GM12878 (cell line): ENCODE results near the gene CUEDC1. TPM values are rescaled to one million over a fixed set of nuclear protein-coding genes. Genes with fewer than 3 reads are reported as not detected.

ENCODE experiments used
- ATAC-seq: fragments of 200-7000 bp; cut with Tn5 transposase; 3 replicates; pipeline ENCODE4 v1.9.1; 2020; ENCODE audit warnings: mild to moderate bottlenecking, moderate library complexity
- BruUV-seq: library from RNA; stranded (reverse); fragments of 400-500 nt; replicated peaks from 2 replicates; lab custom pipeline; 2021; lab: Mats Ljungman, UMichigan
- CTCF ChIA-PET: fragments of 300-600 bp; sonication (Branson Sonifier 250); formaldehyde crosslinking; extraction: SDS; loops from one replicate; lab custom pipeline; 2021; ENCODE audit warnings: inconsistent platforms; lab: Yijun Ruan, JAX
- POLR2A ChIA-PET: fragments of 350-600 bp; formaldehyde crosslinking; extraction: SDS; loops from one replicate; lab custom pipeline; 2021; ENCODE audit warnings: inconsistent platforms; lab: Charles Lee
- RAD21 ChIA-PET: fragments of 300-600 bp; sonication (Branson Sonifier 250); formaldehyde crosslinking; loops from one replicate; lab custom pipeline; 2023; ENCODE audit warnings: antibody characterized with exemption; ENCODE audit not compliant: unreplicated experiment; lab: Charles Lee
- SMC1A ChIA-PET: fragments of 300-600 bp; sonication (Branson Sonifier 250); formaldehyde crosslinking; loops from one replicate; lab custom pipeline; 2023; ENCODE audit not compliant: unreplicated experiment, uncharacterized antibody; lab: Charles Lee
- DNase-seq: peaks from one replicate; pipeline ENCODE4 v3.0.0-alpha.2; 2011; ENCODE audit warnings: low read depth, low spot score
- FAIRE-seq: peaks from 3 replicates; lab custom pipeline; 2011; peaks lifted over from hg19 to GRCh38; lab: Jason Lieb, UNC
- H2AFZ ChIP-seq: 2 replicates; pipeline ENCODE4 v1.6.0; 2011; ENCODE audit warnings: low read depth, low read length, control low read depth; ENCODE audit not compliant: control insufficient read depth
- H3K27ac ChIP-seq: 2 replicates; pipeline ENCODE4 v1.5.1; 2011; ENCODE audit warnings: control low read depth; ENCODE audit not compliant: control insufficient read depth, insufficient read depth
- H3K27me3 ChIP-seq, 2 experiments: replicated peaks in 1 of 2; 2 replicates each; pipeline versions ENCODE4 v1.6.0 to v1.6.1; 2011; ENCODE audit warnings: low read length in 1 of 2; ENCODE audit not compliant: control insufficient read depth in 2 of 2, insufficient read depth in 2 of 2
- H3K36me3 ChIP-seq, 2 experiments: 2 replicates each; pipeline ENCODE4 v1.5.1; 2011; ENCODE audit warnings: low read length in 1 of 2; ENCODE audit not compliant: control insufficient read depth in 2 of 2, insufficient read depth in 2 of 2
- H3K4me1 ChIP-seq: 2 replicates; pipeline ENCODE4 v1.6.1; 2011; ENCODE audit warnings: mild to moderate bottlenecking, low read length, moderate library complexity, mixed read lengths; ENCODE audit not compliant: control insufficient read depth, insufficient read depth
- H3K4me2 ChIP-seq: 2 replicates; pipeline ENCODE4 v1.6.0; 2011; ENCODE audit warnings: control low read depth; ENCODE audit not compliant: control insufficient read depth, insufficient read depth
- H3K4me3 ChIP-seq: fragments of 200-600 bp; sonication (generic); 2 replicates; pipeline ENCODE4 v1.5.1; 2016
- H3K79me2 ChIP-seq: 2 replicates; pipeline ENCODE4 v1.6.0; 2011; ENCODE audit warnings: low read length; ENCODE audit not compliant: control insufficient read depth, insufficient read depth
- H3K9ac ChIP-seq: 2 replicates; pipeline ENCODE4 v1.8.0; 2011; ENCODE audit warnings: low read length, control low read depth, mixed read lengths; ENCODE audit not compliant: control insufficient read depth, insufficient read depth
- H3K9me3 ChIP-seq: replicated peaks from 3 replicates; pipeline ENCODE4 v1.5.1; 2011; ENCODE audit warnings: mild to moderate bottlenecking, low read length; ENCODE audit not compliant: control insufficient read depth, insufficient read depth
- H4K20me1 ChIP-seq: 2 replicates; pipeline ENCODE4 v1.6.0; 2011; ENCODE audit not compliant: control insufficient read depth, insufficient read depth
- HDAC6 ChIP-seq: fragments of 200-600 bp; sonication (generic); IDR thresholded peaks from one replicate; pipeline ENCODE4 v1.8.0; 2017; ENCODE audit warnings: antibody characterized with exemption; ENCODE audit not compliant: unreplicated experiment
- KAT2A ChIP-seq: conservative IDR thresholded peaks from 2 replicates; pipeline ENCODE4 v1.6.1; 2011; ENCODE audit warnings: low read depth, low read length; ENCODE audit not compliant: control insufficient read depth
- KLF5 ChIP-seq: fragments of 450-650 bp; IDR thresholded peaks from 2 replicates; pipeline ENCODE4 v1.6.1; 2014; ENCODE audit warnings: mild to moderate bottlenecking; ENCODE audit not compliant: partially characterized antibody
- NFYB ChIP-seq: IDR thresholded peaks from 2 replicates; pipeline ENCODE4 v1.6.1; 2011; ENCODE audit warnings: low read depth, mild to moderate bottlenecking, low read length, improper control_type of control experiment, moderate library complexity; ENCODE audit not compliant: insufficient read depth
- PKNOX1 ChIP-seq: fragments of 450-650 bp; IDR thresholded peaks from 2 replicates; pipeline ENCODE4 v1.6.1; 2016; ENCODE audit warnings: mild to moderate bottlenecking
- REST ChIP-seq: IDR thresholded peaks from 2 replicates; pipeline ENCODE4 v1.6.1; 2012; ENCODE audit warnings: mild to moderate bottlenecking, low read depth, low read length
- SIN3A ChIP-seq: IDR thresholded peaks from 2 replicates; pipeline ENCODE4 v1.6.1; 2012; ENCODE audit warnings: low read depth, low read length, improper control_type of control experiment
- TAF1 ChIP-seq: IDR thresholded peaks from 2 replicates; pipeline ENCODE4 v1.6.1; 2011; ENCODE audit warnings: mild to moderate bottlenecking, low read depth, low read length, borderline replicate concordance
- WGBS: methylation state at CpG from one replicate; pipeline ENCODE4 v1.1.6; 2016; ENCODE audit warnings: low lambda C conversion rate; ENCODE audit not compliant: insufficient replicate concordance, insufficient coverage; ENCODE audit errors: missing lambda C conversion rate; 5-methylcytosine and 5-hydroxymethylcytosine counted together
- in situ Hi-C: fragments of 300-500 bp; cut with MboI; formaldehyde crosslinking; loops from 9 replicates; pipeline ENCODE4 v1.14.3; 2018; ENCODE audit warnings: mixed read lengths
- intact Hi-C: fragments of 100-400 bp; cut with micrococcal nuclease; formaldehyde crosslinking; loops from one replicate; pipeline ENCODE4 v1.14.2; 2022; ENCODE audit not compliant: unreplicated experiment
- polyA plus RNA-seq, 11 experiments: library from polyadenylated mRNA; depleted of rRNA in 4 of 11; unstranded in 6 of 11; stranded (reverse) in 5 of 11; fragments of >200 nt; fragmentation: Nextera tagmentation in 4 of 11; fragmentation: Illumina TruSeq in 1 of 11; extraction: Ambion mirVana in 4 of 11; extraction: Trizol in 1 of 11; gene quantifications; 1 replicate in 1 of 11; 2 replicates in 10 of 11; pipeline versions ENCODE4 v1.2.1 to v1.2.3, GENCODE V29; 2011 to 2016; ENCODE audit warnings: inconsistent platforms in 2 of 11, missing spikeins in 2 of 11, low read depth in 1 of 11
- small RNA-seq: library from RNA; depleted of rRNA; stranded (forward); fragments of <200 nt; gene quantifications from one replicate; pipeline ENCODE3, GENCODE V24; 2014
- total RNA-seq, 4 experiments: library from RNA; depleted of rRNA in 3 of 4; stranded (reverse); fragments of >200 nt in 3 of 4; fragmentation: Illumina TruSeq in 1 of 4; extraction: Trizol in 1 of 4; gene quantifications; 2 replicates each; pipeline versions ENCODE4 v1.2.1 to v1.2.3, GENCODE V29; 2013 to 2021

CUEDC1 gene
- total and polyA plus RNA-seq, 10 of the 15 experiments (the other 5 are each of a cell fraction or from before 2014, with no cell fraction given), result 0.24 to 7.4 (median 1.8) TPM

- no peaks in the 10 kb centered on the region for H4K20me1 ChIP-seq
- in situ Hi-C loops, result no loop called here
- 40% methylated on average over 8 of the region's 8 CpGs for WGBS
- FAIRE-seq (no peak), ATAC-seq (no peak), DNase-seq (no peak)
- no TSS peak for BruUV-seq
- no peaks in the 10 kb centered on the region for H3K4me1 ChIP-seq
- POLR2A ChIA-PET, result interaction anchor here (1.4 kb wide), 1 partner anchor 12 kb away, joined by 4 read pairs; no protein-coding TSS in a partner anchor
- no peaks in the 10 kb centered on the region for H3K9me3 ChIP-seq
- H3K9ac ChIP-seq, result no peak overlapping the region
- CTCF ChIA-PET, result interaction anchor here (0.6 to 1.1 kb wide), 4 partner anchors 21 to 791 kb away, joined by 3 to 6 read pairs (median 3); no protein-coding TSS in a partner anchor
- no peak overlapping the region for H3K4me3 ChIP-seq
- H2AFZ ChIP-seq, result no peak overlapping the region
- H3K27me3 ChIP-seq, result peaks cover 2 to 12% of the 10 kb centered on the region in 2 experiments
- H3K4me2 ChIP-seq, result no peak overlapping the region
- no peaks in the 10 kb centered on the region for H3K79me2 ChIP-seq
- H3K27ac ChIP-seq, result no peak overlapping the region
- SMC1A ChIA-PET, result interaction anchor here (0.9 to 1.5 kb wide), 2 partner anchors 15 to 22 kb away, joined by 4 read pairs; no protein-coding TSS in a partner anchor
- RAD21 ChIA-PET, result no interaction called here
- intact Hi-C loops, result no loop called here
- H3K36me3 ChIP-seq, result no peaks in the 10 kb centered on the region
- TF ChIP-seq HDAC6 (no peak), KAT2A (no peak), SIN3A (no peak), PKNOX1 (no peak), TAF1 (no peak), NFYB (0 out of 2 replicates have a peak, but pooled peaks have one; percentile 30), KLF5 (no peak), REST (no peak)
- TF ChIP-seq, all 136 proteins: peak for 1
Observed at GRCh38 chr17:57811638-57812280, 143.5 kb downstream of the CUEDC1 start.

Small RNA genes lying within 50 kb of the gene (small RNA-seq; reads per million reads assigned to genes)
- not detected for gene AC015813.4

Other genes with a start within 250 kb of the CUEDC1 start
Only the 7 nearest of the 8 such genes appear.
- not detected in 2 replicates for gene CCDC182, start 210.1 kb downstream of the CUEDC1 start, total RNA-seq (2014; rRNA removed)
- not detected in 2 replicates for gene CCDC182, start 210.1 kb downstream of the CUEDC1 start, total RNA-seq (2014; rRNA removed; fragmentation: Illumina TruSeq; extraction: Trizol)
- gene CCDC182, start 210.1 kb downstream of the CUEDC1 start, total RNA-seq (2021), result not detected in 2 replicates
- not detected in 2 replicates for gene CCDC182, start 210.1 kb downstream of the CUEDC1 start, polyA plus RNA-seq (2011; rRNA removed)
- gene CCDC182, start 210.1 kb downstream of the CUEDC1 start, polyA plus RNA-seq (2014; fragmentation: Illumina TruSeq; extraction: Trizol), result not detected in 2 replicates
- not detected for gene CCDC182, start 210.1 kb downstream of the CUEDC1 start, polyA plus RNA-seq (2014; fragmentation: Nextera tagmentation; extraction: Ambion mirVana)
- not detected in 2 replicates for gene CCDC182, start 210.1 kb downstream of the CUEDC1 start, polyA plus RNA-seq (2014; rRNA removed)
- not detected for gene CCDC182, start 210.1 kb downstream of the CUEDC1 start, polyA plus RNA-seq (2016; fragmentation: Nextera tagmentation; extraction: Ambion mirVana)
- gene MRPS23, start 105.4 kb downstream of the CUEDC1 start, total RNA-seq (2014; rRNA removed), result 52.0 and 65.3 TPM in 2 replicates
- gene MRPS23, start 105.4 kb downstream of the CUEDC1 start, total RNA-seq (2014; rRNA removed; fragmentation: Illumina TruSeq; extraction: Trizol), result 74.9 and 87.0 TPM in 2 replicates
- 69.0 and 76.8 TPM in 2 replicates for gene MRPS23, start 105.4 kb downstream of the CUEDC1 start, total RNA-seq (2021)
- 76.8 and 84.7 TPM in 2 replicates for gene MRPS23, start 105.4 kb downstream of the CUEDC1 start, polyA plus RNA-seq (2011; rRNA removed)
- 51.8 and 75.0 TPM in 2 replicates for gene MRPS23, start 105.4 kb downstream of the CUEDC1 start, polyA plus RNA-seq (2014; fragmentation: Illumina TruSeq; extraction: Trizol)
- 100 to 1,000 TPM; 186 to 237 TPM for gene MRPS23, start 105.4 kb downstream of the CUEDC1 start, polyA plus RNA-seq (2014; fragmentation: Nextera tagmentation; extraction: Ambion mirVana)
- gene MRPS23, start 105.4 kb downstream of the CUEDC1 start, polyA plus RNA-seq (2014; rRNA removed), result 88.9 and 95.3 TPM in 2 replicates
- 100 to 1,000 TPM; 116 to 120 TPM for gene MRPS23, start 105.4 kb downstream of the CUEDC1 start, polyA plus RNA-seq (2016; fragmentation: Nextera tagmentation; extraction: Ambion mirVana)
- 22.4 and 25.0 TPM in 2 replicates for gene VEZF1, start 32.8 kb upstream of the CUEDC1 start, total RNA-seq (2014; rRNA removed)
- gene VEZF1, start 32.8 kb upstream of the CUEDC1 start, total RNA-seq (2014; rRNA removed; fragmentation: Illumina TruSeq; extraction: Trizol), result 23.4 and 23.7 TPM in 2 replicates
- 22.9 and 25.7 TPM in 2 replicates for gene VEZF1, start 32.8 kb upstream of the CUEDC1 start, total RNA-seq (2021)
- 26.2 and 27.1 TPM in 2 replicates for gene VEZF1, start 32.8 kb upstream of the CUEDC1 start, polyA plus RNA-seq (2011; rRNA removed)
- 28.2 and 32.4 TPM in 2 replicates for gene VEZF1, start 32.8 kb upstream of the CUEDC1 start, polyA plus RNA-seq (2014; fragmentation: Illumina TruSeq; extraction: Trizol)
- 10 to 100 TPM in 1 of 2 experiments, 1 to 10 TPM in 1; 9.5 to 11.7 TPM for gene VEZF1, start 32.8 kb upstream of the CUEDC1 start, polyA plus RNA-seq (2014; fragmentation: Nextera tagmentation; extraction: Ambion mirVana)
- gene VEZF1, start 32.8 kb upstream of the CUEDC1 start, polyA plus RNA-seq (2014; rRNA removed), result 13.7 and 15.1 TPM in 2 replicates
- gene VEZF1, start 32.8 kb upstream of the CUEDC1 start, polyA plus RNA-seq (2016; fragmentation: Nextera tagmentation; extraction: Ambion mirVana), result 10 to 100 TPM; 14.8 to 18.2 TPM
- 386 and 445 TPM in 2 replicates for gene SRSF1, start 51.8 kb upstream of the CUEDC1 start, total RNA-seq (2014; rRNA removed)
- 449 and 474 TPM in 2 replicates for gene SRSF1, start 51.8 kb upstream of the CUEDC1 start, total RNA-seq (2014; rRNA removed; fragmentation: Illumina TruSeq; extraction: Trizol)
- 429 and 438 TPM in 2 replicates for gene SRSF1, start 51.8 kb upstream of the CUEDC1 start, total RNA-seq (2021)
- gene SRSF1, start 51.8 kb upstream of the CUEDC1 start, polyA plus RNA-seq (2011; rRNA removed), result 451 and 626 TPM in 2 replicates
- 377 and 464 TPM in 2 replicates for gene SRSF1, start 51.8 kb upstream of the CUEDC1 start, polyA plus RNA-seq (2014; fragmentation: Illumina TruSeq; extraction: Trizol)
- 100 to 1,000 TPM; 101 to 104 TPM for gene SRSF1, start 51.8 kb upstream of the CUEDC1 start, polyA plus RNA-seq (2014; fragmentation: Nextera tagmentation; extraction: Ambion mirVana)
- gene SRSF1, start 51.8 kb upstream of the CUEDC1 start, polyA plus RNA-seq (2014; rRNA removed), result 392 and 421 TPM in 2 replicates
- gene SRSF1, start 51.8 kb upstream of the CUEDC1 start, polyA plus RNA-seq (2016; fragmentation: Nextera tagmentation; extraction: Ambion mirVana), result 100 to 1,000 TPM; 387 to 420 TPM
- gene DYNLL2, start 128.0 kb upstream of the CUEDC1 start, total RNA-seq (2014; rRNA removed), result 10.4 and 12.1 TPM in 2 replicates
- 7.5 and 7.7 TPM in 2 replicates for gene DYNLL2, start 128.0 kb upstream of the CUEDC1 start, total RNA-seq (2014; rRNA removed; fragmentation: Illumina TruSeq; extraction: Trizol)
- gene DYNLL2, start 128.0 kb upstream of the CUEDC1 start, total RNA-seq (2021), result 18.9 TPM in 2 replicates
- 11.3 and 11.6 TPM in 2 replicates for gene DYNLL2, start 128.0 kb upstream of the CUEDC1 start, polyA plus RNA-seq (2011; rRNA removed)
- 19.2 TPM in 2 replicates for gene DYNLL2, start 128.0 kb upstream of the CUEDC1 start, polyA plus RNA-seq (2014; fragmentation: Illumina TruSeq; extraction: Trizol)
- gene DYNLL2, start 128.0 kb upstream of the CUEDC1 start, polyA plus RNA-seq (2014; fragmentation: Nextera tagmentation; extraction: Ambion mirVana), result 1 to 10 TPM; 1.9 to 2.8 TPM
- gene DYNLL2, start 128.0 kb upstream of the CUEDC1 start, polyA plus RNA-seq (2014; rRNA removed), result 16.1 and 18.2 TPM in 2 replicates
- under 1 TPM; 0.62 to 0.74 TPM for gene DYNLL2, start 128.0 kb upstream of the CUEDC1 start, polyA plus RNA-seq (2016; fragmentation: Nextera tagmentation; extraction: Ambion mirVana)
- gene OR4D1, start 193.0 kb upstream of the CUEDC1 start, total RNA-seq (2014; rRNA removed), result not detected in 2 replicates
- not detected in 2 replicates for gene OR4D1, start 193.0 kb upstream of the CUEDC1 start, total RNA-seq (2014; rRNA removed; fragmentation: Illumina TruSeq; extraction: Trizol)
- not detected in 2 replicates for gene OR4D1, start 193.0 kb upstream of the CUEDC1 start, total RNA-seq (2021)
- gene OR4D1, start 193.0 kb upstream of the CUEDC1 start, polyA plus RNA-seq (2011; rRNA removed), result not detected in 2 replicates
- not detected in 2 replicates for gene OR4D1, start 193.0 kb upstream of the CUEDC1 start, polyA plus RNA-seq (2014; fragmentation: Illumina TruSeq; extraction: Trizol)
- gene OR4D1, start 193.0 kb upstream of the CUEDC1 start, polyA plus RNA-seq (2014; fragmentation: Nextera tagmentation; extraction: Ambion mirVana), result not detected
- gene OR4D1, start 193.0 kb upstream of the CUEDC1 start, polyA plus RNA-seq (2014; rRNA removed), result not detected in 2 replicates
- not detected for gene OR4D1, start 193.0 kb upstream of the CUEDC1 start, polyA plus RNA-seq (2016; fragmentation: Nextera tagmentation; extraction: Ambion mirVana)
- gene OR4D2, start 211.6 kb upstream of the CUEDC1 start, total RNA-seq (2014; rRNA removed), result not detected in 2 replicates
- gene OR4D2, start 211.6 kb upstream of the CUEDC1 start, total RNA-seq (2014; rRNA removed; fragmentation: Illumina TruSeq; extraction: Trizol), result not detected in 2 replicates
- not detected in 2 replicates for gene OR4D2, start 211.6 kb upstream of the CUEDC1 start, total RNA-seq (2021)
- gene OR4D2, start 211.6 kb upstream of the CUEDC1 start, polyA plus RNA-seq (2011; rRNA removed), result not detected in 2 replicates
- gene OR4D2, start 211.6 kb upstream of the CUEDC1 start, polyA plus RNA-seq (2014; fragmentation: Illumina TruSeq; extraction: Trizol), result not detected in 2 replicates
- under 1 TPM in 1 of 2 experiments, not detected in 1; 0.04 TPM for gene OR4D2, start 211.6 kb upstream of the CUEDC1 start, polyA plus RNA-seq (2014; fragmentation: Nextera tagmentation; extraction: Ambion mirVana)
- gene OR4D2, start 211.6 kb upstream of the CUEDC1 start, polyA plus RNA-seq (2014; rRNA removed), result not detected in 2 replicates
- not detected for gene OR4D2, start 211.6 kb upstream of the CUEDC1 start, polyA plus RNA-seq (2016; fragmentation: Nextera tagmentation; extraction: Ambion mirVana)